NOMO-1 (cell line): Measurements from ENCODE around the gene HOMEZ.
A peak's percentile ranks its signal among the peaks of the same experiment; 100 is the strongest.
"Not testable (repeated sequence)": the region's sequence is repeated elsewhere in the genome, so short reads cannot be mapped to it uniquely, and the experiment has no call there.

Experiments
- DNase-seq, 2 experiments: peaks; one replicate each; lab custom pipeline; 2025; ENCODE audit not compliant: unreplicated experiment in 2 of 2; lab: John Stamatoyannopoulos, UW

The HOMEZ gene

GRCh38 chr14:23228812-23229211 lies 57.1 kb downstream of the HOMEZ start:
- peak; percentile 4 to 75 for DNase-seq

- DNase-seq, result no peak
Observed at GRCh38 chr14:23227566-23227965, 58.4 kb downstream of the HOMEZ start.

GRCh38 chr14:23224958-23225357 lies 61.0 kb downstream of the HOMEZ start:
- DNase-seq, result not testable (repeated sequence)
